Measurements from ENCODE around the gene ETFB. TPM values are rescaled to one million over a fixed set of nuclear protein-coding genes. Genes with fewer than 3 reads are reported as not detected.
A peak's percentile ranks its signal among the peaks of the same experiment; 100 is the strongest.

The ETFB gene
- total and polyA plus RNA-seq, 9 of the 15 experiments (the other 6 are each of a cell fraction or from before 2014, with no cell fraction given): 18.1 to 143 (median 96.1) TPM

- no peak for TF ChIP-seq IRF9 (tag; IDR thresholded peaks at IDR 0.05)
- TF ChIP-seq THRAP3 (IDR thresholded peaks at IDR 0.05; ENCODE audit: borderline replicate concordance): 0 out of 2 replicates have a peak, but pooled peaks have one; percentile 54
- no peak for TF ChIP-seq ZNF699 (CRISPR knock-in tag; IDR thresholded peaks at IDR 0.05; ENCODE audit: insufficient replicate concordance)
- TF ChIP-seq CBX1 (IDR thresholded peaks at IDR 0.05; ENCODE audit: low read depth): no peak
- 0 out of 4 replicates have a peak, but pooled peaks of 1 of the 2 experiments have one; percentile 34 for TF ChIP-seq MLLT1 (IDR thresholded peaks at IDR 0.05)
- TF ChIP-seq ZNF75A (CRISPR knock-in tag; IDR thresholded peaks at IDR 0.05): no peak
- no peak for TF ChIP-seq KLF10 (CRISPR knock-in tag; IDR thresholded peaks at IDR 0.05)
- TF ChIP-seq ZNF239 (CRISPR knock-in tag; IDR thresholded peaks at IDR 0.05): no peak
- TF ChIP-seq ZNF551 (CRISPR knock-in tag; IDR thresholded peaks at IDR 0.05): no peak
- TF ChIP-seq CTCF (IDR thresholded peaks at IDR 0.05 in 2 of 3, conservative IDR thresholded peaks at IDR 0.05 in 1 of 3; ENCODE audit: insufficient read depth in 2 of 3, low read depth in 1 of 3, low read length in 3 of 3): no peak
- TF ChIP-seq CREB1 (IDR thresholded peaks at IDR 0.05): no peak
- TF ChIP-seq CREB1 (CRISPR knock-in tag; IDR thresholded peaks at IDR 0.05): no peak
- TF ChIP-seq KDM2B (CRISPR knock-in tag; IDR thresholded peaks at IDR 0.05): no peak
- TF ChIP-seq RBM25 (IDR thresholded peaks at IDR 0.05; ENCODE audit: low read depth, low read length, severe bottlenecking): no peak
- no peak for TF ChIP-seq HNRNPK (IDR thresholded peaks at IDR 0.05; ENCODE audit: low read depth, low read length, poor library complexity, severe bottlenecking)
- TF ChIP-seq SAFB (IDR thresholded peaks at IDR 0.05; ENCODE audit: borderline replicate concordance, low read depth, low read length): no peak
- no peak for TF ChIP-seq ZNF707 (CRISPR knock-in tag; conservative IDR thresholded peaks at IDR 0.05)
- no peak for TF ChIP-seq ZNF431 (CRISPR knock-in tag; IDR thresholded peaks at IDR 0.05)
- TF ChIP-seq ZNF644 (tag; IDR thresholded peaks at IDR 0.05; ENCODE audit: low read depth): no peak
Observed at GRCh38 chr19:51380379-51380778, 14.2 kb upstream of the ETFB start (continued).

Data from K562 (cell line).